Suprapubic skin (tissue), 4 donors: Measurements from ENCODE around the gene SEMA5A.

Experiments
- CTCF ChIP-seq, 2 donors: fragments of 200-600 bp in 1 of 2; fragments of 450-650 bp in 1 of 2; sonication (generic) in 1 of 2; IDR thresholded peaks; one replicate each; pipeline ENCODE4 v1.5.1; 2016 to 2019; ENCODE audit warnings: antibody characterized with exemption in 2 of 2, mild to moderate bottlenecking in 1 of 2, moderate library complexity in 1 of 2
- EP300 ChIP-seq: sonication (generic); formaldehyde crosslinking; IDR thresholded peaks from one replicate; pipeline ENCODE4 v1.6.1; 2017; ENCODE audit warnings: antibody characterized with exemption
- POLR2A ChIP-seq, 2 donors: fragments of 450-650 bp; IDR thresholded peaks; one replicate each; pipeline ENCODE4 v1.6.1; 2017; ENCODE audit warnings: antibody characterized with exemption in 2 of 2, mild to moderate bottlenecking in 2 of 2, moderate library complexity in 2 of 2
- POLR2AphosphoS5 ChIP-seq, 3 donors: sonication (generic); formaldehyde crosslinking; IDR thresholded peaks; one replicate each; pipeline ENCODE4 v1.6.1; 2017; ENCODE audit warnings: antibody characterized with exemption in 3 of 3

- TF ChIP-seq CTCF (IDR thresholded peaks at IDR 0.05) (no peak), POLR2A (IDR thresholded peaks at IDR 0.05) (no peak), EP300 (no peak), POLR2AphosphoS5 (IDR thresholded peaks at IDR 0.05) (no peak)
Observed at GRCh38 chr5:9380109-9380508, 165.8 kb downstream of the SEMA5A start.
